ENCODE data around the gene FAM222B. TPM values are rescaled to one million over a fixed set of nuclear protein-coding genes. Genes with fewer than 3 reads are reported as not detected.

FAM222B gene
- total and polyA plus RNA-seq, 9 of the 15 experiments (the other 6 are each of a cell fraction or from before 2014, with no cell fraction given): 4.0 to 34.6 (median 7.5) TPM

DNA sequence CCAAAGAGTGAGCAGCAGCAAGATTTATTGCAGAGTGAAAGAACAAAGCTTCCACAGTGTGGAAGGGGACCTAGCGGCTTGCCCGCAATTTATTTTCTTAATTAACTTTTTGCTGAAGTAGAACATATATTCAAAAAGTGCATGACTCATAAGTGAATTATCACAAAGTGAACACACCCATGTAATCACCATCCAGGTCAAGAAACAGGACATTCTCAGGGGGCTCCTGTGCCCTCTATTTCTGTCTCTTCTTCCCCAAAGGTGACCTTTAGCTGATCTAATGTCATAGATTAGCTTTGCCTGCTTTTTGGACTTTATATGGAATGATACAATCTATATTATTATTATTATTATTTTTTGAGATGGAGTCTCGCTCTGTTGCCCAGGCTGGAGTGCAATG is 32.2 kb upstream of the FAM222B start (continued):
- TF ChIP-seq REST (IDR thresholded peaks at IDR 0.05; ENCODE audit: borderline replicate concordance) (no peak), REST (CRISPR knock-in tag; IDR thresholded peaks at IDR 0.05; ENCODE audit: low read depth) (no peak), KDM1A (IDR thresholded peaks at IDR 0.05) (no peak), ATF2 (CRISPR knock-in tag; IDR thresholded peaks at IDR 0.05) (no peak), BCL6 (CRISPR knock-in tag; IDR thresholded peaks at IDR 0.05) (no peak), TCF3 (CRISPR knock-in tag; IDR thresholded peaks at IDR 0.05) (0 out of 2 replicates have a peak, but pooled peaks have one; percentile 28), KLF6 (CRISPR knock-in tag; IDR thresholded peaks at IDR 0.05; ENCODE audit: borderline replicate concordance) (no peak), ZNF699 (CRISPR knock-in tag; IDR thresholded peaks at IDR 0.05; ENCODE audit: insufficient replicate concordance) (no peak), ZNF696 (CRISPR knock-in tag; conservative IDR thresholded peaks at IDR 0.05) (no peak), TEAD1 (CRISPR knock-in tag; IDR thresholded peaks at IDR 0.05) (no peak), SMARCE1 (IDR thresholded peaks at IDR 0.05) (peak; percentile 65; the same call in 1 of the 2 replicates), CBX2 (IDR thresholded peaks at IDR 0.05; ENCODE audit: insufficient read depth, low read length, poor library complexity, severe bottlenecking) (no peak), PRDM10 (IDR thresholded peaks at IDR 0.05; ENCODE audit: partially characterized antibody) (no peak)
- TF ChIP-seq, protein P1, sequence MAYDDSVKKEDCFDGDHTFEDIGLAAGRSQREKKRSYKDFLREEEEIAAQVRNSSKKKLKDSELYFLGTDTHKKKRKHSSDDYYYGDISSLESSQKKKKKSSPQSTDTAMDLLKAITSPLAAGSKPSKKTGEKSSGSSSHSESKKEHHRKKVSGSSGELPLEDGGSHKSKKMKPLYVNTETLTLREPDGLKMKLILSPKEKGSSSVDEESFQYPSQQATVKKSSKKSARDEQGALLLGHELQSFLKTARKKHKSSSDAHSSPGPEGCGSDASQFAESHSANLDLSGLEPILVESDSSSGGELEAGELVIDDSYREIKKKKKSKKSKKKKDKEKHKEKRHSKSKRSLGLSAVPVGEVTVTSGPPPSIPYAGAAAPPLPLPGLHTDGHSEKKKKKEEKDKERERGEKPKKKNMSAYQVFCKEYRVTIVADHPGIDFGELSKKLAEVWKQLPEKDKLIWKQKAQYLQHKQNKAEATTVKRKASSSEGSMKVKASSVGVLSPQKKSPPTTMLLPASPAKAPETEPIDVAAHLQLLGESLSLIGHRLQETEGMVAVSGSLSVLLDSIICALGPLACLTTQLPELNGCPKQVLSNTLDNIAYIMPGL (CRISPR knock-in tag; IDR thresholded peaks at IDR 0.05): no peak

All from K562 (cell line).